WTC11 (cell line): Measurements from ENCODE around the gene RAC3. TPM values are rescaled to one million over a fixed set of nuclear protein-coding genes. Genes with fewer than 3 reads are reported as not detected.

Experiments
- ATAC-seq: fragments of 200-7000 bp; cut with Tn5 transposase; 2 replicates; pipeline ENCODE4 v1.10.0; 2021; ENCODE audit warnings: mild to moderate bottlenecking, moderate library complexity
- CTCF ChIA-PET: fragments of 300-600 bp; sonication (Branson Sonifier 250); formaldehyde crosslinking; loops from one replicate; lab custom pipeline; 2021; ENCODE audit warnings: antibody characterized with exemption; lab: Charles Lee
- POLR2A ChIA-PET: fragments of 350-600 bp; sonication (Branson Sonifier 250); formaldehyde crosslinking; loops from one replicate; lab custom pipeline; 2021; ENCODE audit warnings: antibody characterized with exemption; lab: Charles Lee
- DNase-seq: peaks from one replicate; pipeline ENCODE4 v3.0.0; 2021; ENCODE audit warnings: low spot score
- H3K27ac Mint-ChIP-seq: 2 replicates; pipeline ENCODE4 v1.8.0; 2021; ENCODE audit warnings: mixed read lengths
- H3K27me3 Mint-ChIP-seq: 2 replicates; pipeline ENCODE4 v1.8.0; 2021; ENCODE audit warnings: low read depth, mild to moderate bottlenecking, moderate library complexity, mixed read lengths
- H3K36me3 Mint-ChIP-seq: 2 replicates; pipeline ENCODE4 v1.8.0; 2021; ENCODE audit warnings: mixed read lengths
- H3K4me1 Mint-ChIP-seq: 2 replicates; pipeline ENCODE4 v1.8.0; 2022; ENCODE audit warnings: mixed read lengths
- H3K4me3 Mint-ChIP-seq: 2 replicates; pipeline ENCODE4 v1.8.0; 2021; ENCODE audit warnings: mild to moderate bottlenecking, moderate library complexity, mixed read lengths
- H3K9me3 Mint-ChIP-seq: 2 replicates; pipeline ENCODE4 v1.8.0; 2021; ENCODE audit warnings: mixed read lengths
- ATF6 ChIP-seq: sonication (generic); formaldehyde crosslinking; IDR thresholded peaks from 2 replicates; pipeline ENCODE4 v1.8.1; 2023; ENCODE audit warnings: mild to moderate bottlenecking, missing genetic modification reagents
- CREB1 ChIP-seq: sonication (generic); formaldehyde crosslinking; IDR thresholded peaks from 2 replicates; pipeline ENCODE4 v1.8.0; 2023; ENCODE audit warnings: mild to moderate bottlenecking, missing genetic modification reagents
- CREM ChIP-seq: sonication (generic); formaldehyde crosslinking; IDR thresholded peaks from 2 replicates; pipeline ENCODE4 v1.8.1; 2022; ENCODE audit warnings: mild to moderate bottlenecking, missing genetic modification reagents, moderate library complexity
- E2F1 ChIP-seq: sonication (generic); formaldehyde crosslinking; IDR thresholded peaks from 2 replicates; pipeline ENCODE4 v1.8.0; 2022; ENCODE audit warnings: mild to moderate bottlenecking, missing genetic modification reagents
- EMX1 ChIP-seq: fragments of 250-450 bp; sonication (Bioruptor Pico); IDR thresholded peaks from 2 replicates; pipeline ENCODE4 v1.8.0; 2021; ENCODE audit warnings: mild to moderate bottlenecking
- ERG ChIP-seq: fragments of 250-450 bp; sonication (Bioruptor Pico); IDR thresholded peaks from 2 replicates; pipeline ENCODE4 v1.8.0; 2021; ENCODE audit warnings: mild to moderate bottlenecking
- FOXJ3 ChIP-seq: sonication (generic); formaldehyde crosslinking; IDR thresholded peaks from 2 replicates; pipeline ENCODE4 v1.9.0; 2021; ENCODE audit warnings: missing genetic modification reagents, mild to moderate bottlenecking, borderline replicate concordance
- MAX ChIP-seq: sonication (generic); formaldehyde crosslinking; IDR thresholded peaks from 2 replicates; pipeline ENCODE4 v1.8.0; 2022; ENCODE audit warnings: mild to moderate bottlenecking, missing genetic modification reagents
- MXD4 ChIP-seq: fragments of 250-450 bp; sonication (Bioruptor Pico); IDR thresholded peaks from 2 replicates; pipeline ENCODE4 v1.8.0; 2021; ENCODE audit warnings: mild to moderate bottlenecking, moderate library complexity, borderline replicate concordance
- MYBL2 ChIP-seq: sonication (generic); formaldehyde crosslinking; IDR thresholded peaks from 2 replicates; pipeline ENCODE4 v1.8.1; 2023; ENCODE audit warnings: mild to moderate bottlenecking, moderate library complexity, missing genetic modification reagents
- NR1H2 ChIP-seq: sonication (generic); formaldehyde crosslinking; IDR thresholded peaks from 2 replicates; pipeline ENCODE4 v1.9.0; 2021; ENCODE audit warnings: mild to moderate bottlenecking, moderate library complexity, missing genetic modification reagents
- PREB ChIP-seq: sonication (generic); formaldehyde crosslinking; IDR thresholded peaks from 2 replicates; pipeline ENCODE4 v1.8.1; 2022; ENCODE audit warnings: mild to moderate bottlenecking, missing genetic modification reagents, moderate library complexity, borderline replicate concordance
- TEAD1 ChIP-seq: sonication (generic); formaldehyde crosslinking; IDR thresholded peaks from 2 replicates; pipeline ENCODE4 v1.8.0; 2022; ENCODE audit warnings: mild to moderate bottlenecking, missing genetic modification reagents
- TEAD4 ChIP-seq: sonication (generic); formaldehyde crosslinking; IDR thresholded peaks from 2 replicates; pipeline ENCODE4 v1.8.0; 2022; ENCODE audit warnings: mild to moderate bottlenecking, missing genetic modification reagents
- ZNF121 ChIP-seq: sonication (generic); formaldehyde crosslinking; IDR thresholded peaks from 2 replicates; pipeline ENCODE4 v1.8.0; 2023; ENCODE audit warnings: missing genetic modification reagents
- ZNF138 ChIP-seq: sonication (generic); formaldehyde crosslinking; conservative IDR thresholded peaks from 2 replicates; pipeline ENCODE4 v1.8.1; 2022; ENCODE audit warnings: mild to moderate bottlenecking, moderate library complexity, missing genetic modification reagents
- ZNF281 ChIP-seq: sonication (generic); formaldehyde crosslinking; IDR thresholded peaks from 2 replicates; pipeline ENCODE4 v1.8.0; 2023; ENCODE audit warnings: mild to moderate bottlenecking, missing genetic modification reagents
- ZNF396 ChIP-seq: fragments of 250-450 bp; sonication (Bioruptor Pico); IDR thresholded peaks from 2 replicates; pipeline ENCODE4 v1.8.0; 2021; ENCODE audit warnings: mild to moderate bottlenecking, moderate library complexity, borderline replicate concordance
- ZNF425 ChIP-seq: fragments of 250-450 bp; sonication (Bioruptor Pico); conservative IDR thresholded peaks from 2 replicates; pipeline ENCODE4 v1.9.0; 2021; ENCODE audit warnings: mild to moderate bottlenecking
- total RNA-seq: library from RNA; stranded (reverse); gene quantifications from 3 replicates; pipeline ENCODE4 v1.2.3, GENCODE V29; 2021

The RAC3 gene
- total RNA-seq, 1 experiment from 2014 or later = 163 TPM

GRCh38 chr17:82060614-82061013 lies 29.1 kb downstream of the RAC3 start:
- H3K36me3 Mint-ChIP-seq = peaks cover 3% of the 10 kb centered on the region; the same call in 1 of the 2 replicates
- no peak overlapping the region for H3K4me3 Mint-ChIP-seq
- ATAC-seq (no peak), DNase-seq (no peak)
- ChIA-PET CTCF (interaction anchor here (1.0 kb wide), 1 partner anchor 30 kb away, joined by 6 read pairs; no protein-coding TSS in a partner anchor), POLR2A (interaction anchor here (0.9 kb wide), 1 partner anchor 31 kb away, joined by 3 read pairs; no protein-coding TSS in a partner anchor)
- no peaks in the 10 kb centered on the region for H3K9me3 Mint-ChIP-seq
- no peak for TF ChIP-seq ERG (CRISPR knock-in tag)
- no peak for TF ChIP-seq CREM (CRISPR knock-in tag)
- TF ChIP-seq ZNF138 (CRISPR knock-in tag) = no peak
- no peak for TF ChIP-seq PREB
- TF ChIP-seq TEAD4 (CRISPR knock-in tag) = no peak
- no peak for TF ChIP-seq ZNF425 (CRISPR knock-in tag)
- TF ChIP-seq FOXJ3 (CRISPR knock-in tag) = no peak
- TF ChIP-seq EMX1 = no peak
- no peak for TF ChIP-seq CREB1 (CRISPR knock-in tag)
- no peaks in the 10 kb centered on the region for H3K4me1 Mint-ChIP-seq
- no peak overlapping the region for H3K27ac Mint-ChIP-seq
- H3K27me3 Mint-ChIP-seq = no peaks in the 10 kb centered on the region

GRCh38 chr17:82061047-82061925 lies 29.8 kb downstream of the RAC3 start:
- no peaks in the 10 kb centered on the region for H3K27me3 Mint-ChIP-seq
- no peak for DNase-seq
- peaks cover 3% of the 10 kb centered on the region; the same call in 1 of the 2 replicates for H3K36me3 Mint-ChIP-seq
- 0 out of 2 replicates have a peak, but pooled peaks cover 2% of the 10 kb centered on the region for H3K4me1 Mint-ChIP-seq
- POLR2A ChIA-PET = interaction anchor here (0.9 kb wide), 1 partner anchor 31 kb away, joined by 3 read pairs; no protein-coding TSS in a partner anchor
- CTCF ChIA-PET = interaction anchor here (0.6 to 1.0 kb wide), 2 partner anchors 31 to 41 kb away, joined by 4 to 6 read pairs; no protein-coding TSS in a partner anchor
- H3K9me3 Mint-ChIP-seq = no peaks in the 10 kb centered on the region
- no peak overlapping the region for H3K27ac Mint-ChIP-seq
- no peak for ATAC-seq
- H3K4me3 Mint-ChIP-seq = no peak overlapping the region
- no peak for TF ChIP-seq ZNF425 (CRISPR knock-in tag)
- no peak for TF ChIP-seq NR1H2
- no peak for TF ChIP-seq E2F1 (CRISPR knock-in tag)
- no peak for TF ChIP-seq MYBL2 (CRISPR knock-in tag)
- no peak for TF ChIP-seq ZNF396 (CRISPR knock-in tag)
- TF ChIP-seq ZNF121 (CRISPR knock-in tag) = no peak
- no peak for TF ChIP-seq TEAD1 (CRISPR knock-in tag)
- TF ChIP-seq MXD4 (CRISPR knock-in tag) = no peak
- no peak for TF ChIP-seq ATF6 (CRISPR knock-in tag)
- TF ChIP-seq MAX (CRISPR knock-in tag) = no peak
- TF ChIP-seq ZNF281 (CRISPR knock-in tag) = no peak
